MCF 10A (cell line): ENCODE data around the gene BACH1. TPM values are rescaled to one million over a fixed set of nuclear protein-coding genes. Genes with fewer than 3 reads are reported as not detected.
"Not testable (repeated sequence)": the region's sequence is repeated elsewhere in the genome, so short reads cannot be mapped to it uniquely, and the experiment has no call there.

Experiments used
- BruUV-seq: library from RNA; stranded (reverse); fragments of 400-500 nt; replicated peaks from 2 replicates; lab custom pipeline; 2021; lab: Mats Ljungman, UMichigan
- CTCF ChIA-PET: fragments of 300-600 bp; sonication (Branson Sonifier 250); formaldehyde crosslinking; extraction: SDS; loops from one replicate; lab custom pipeline; 2021; ENCODE audit warnings: antibody characterized with exemption, inconsistent platforms; lab: Yijun Ruan, JAX
- POLR2A ChIA-PET: fragments of 300-600, 350-650 bp; sonication (Branson Sonifier 250); formaldehyde crosslinking; extraction: SDS; loops from one replicate; lab custom pipeline; 2020; ENCODE audit warnings: antibody characterized with exemption, inconsistent platforms; lab: Yijun Ruan, JAX
- DNase-seq: peaks from one replicate; pipeline ENCODE4 v3.0.0-alpha.2; 2018; ENCODE audit not compliant: unreplicated experiment
- H3K27ac Mint-ChIP-seq: one replicate; pipeline ENCODE4 v1.8.0; 2022; ENCODE audit warnings: mild to moderate bottlenecking, low read depth, mixed read lengths; ENCODE audit not compliant: unreplicated experiment
- H3K27me3 Mint-ChIP-seq: one replicate; pipeline ENCODE4 v1.8.0; 2022; ENCODE audit warnings: mixed read lengths; ENCODE audit not compliant: insufficient read depth, unreplicated experiment
- H3K36me3 Mint-ChIP-seq: one replicate; pipeline ENCODE4 v1.8.0; 2022; ENCODE audit warnings: mild to moderate bottlenecking, moderate library complexity, mixed read lengths; ENCODE audit not compliant: insufficient read depth, unreplicated experiment
- H3K4me1 Mint-ChIP-seq: one replicate; pipeline ENCODE4 v1.8.0; 2022; ENCODE audit warnings: mixed read lengths; ENCODE audit not compliant: insufficient read depth, unreplicated experiment
- H3K4me3 Mint-ChIP-seq: one replicate; pipeline ENCODE4 v1.8.0; 2022; ENCODE audit warnings: mild to moderate bottlenecking, moderate library complexity, mixed read lengths; ENCODE audit not compliant: unreplicated experiment
- H3K9me3 Mint-ChIP-seq: one replicate; pipeline ENCODE4 v1.8.0; 2022; ENCODE audit warnings: mixed read lengths; ENCODE audit not compliant: unreplicated experiment
- CTCF ChIP-seq: fragments of 200-600 bp; IDR thresholded peaks from one replicate; pipeline ENCODE4 v1.8.0; 2022; ENCODE audit warnings: antibody characterized with exemption, mild to moderate bottlenecking; ENCODE audit not compliant: unreplicated experiment
- intact Hi-C: fragments of 100-400 bp; cut with micrococcal nuclease; formaldehyde crosslinking; loops from 2 replicates; pipeline ENCODE4 v1.14.1; 2022
- total RNA-seq: library from RNA; stranded (reverse); gene quantifications from 2 replicates; pipeline ENCODE4 v1.2.3, GENCODE V29; 2022

BACH1 gene
- total RNA-seq, 1 experiment from 2014 or later = 69.3 TPM

- H3K4me3 Mint-ChIP-seq = no peak overlapping the region
These were observed 48.6 kb downstream of the BACH1 start for GRCh38 chr21:29347274-29347681.

GRCh38 chr21:29349702-29350101 is 51.0 kb downstream of the BACH1 start:
- Mint-ChIP-seq H3K27ac (no peak overlapping the region), H3K4me3 (no peak overlapping the region), H3K27me3 (no peaks in the 10 kb centered on the region), H3K9me3 (peaks cover 12% of the 10 kb centered on the region), H3K4me1 (peaks cover 16% of the 10 kb centered on the region), H3K36me3 (peaks cover 67% of the 10 kb centered on the region)
- no TSS peak for BruUV-seq
- intact Hi-C loops = no loop called here
- ChIA-PET POLR2A (interaction anchor here (1.0 to 10.6 kb wide), 3 partner anchors 10 to 260 kb away, joined by 4 to 155 read pairs (median 16); partner anchors contain the start of gene BACH1), CTCF (interaction anchor here (0.7 to 5.0 kb wide), 13 partner anchors 11 to 499 kb away, joined by 3 to 38 read pairs (median 6); no protein-coding TSS in a partner anchor)
- no peak for DNase-seq
- TF ChIP-seq CTCF = no peak

More at GRCh38 chr21:29347274-29347681, 48.6 kb downstream of the BACH1 start:
- Mint-ChIP-seq H3K36me3 (peaks cover 66% of the 10 kb centered on the region), H3K27ac (peak overlapping the region; percentile 1), H3K4me1 (peaks cover 36% of the 10 kb centered on the region), H3K27me3 (no peaks in the 10 kb centered on the region), H3K9me3 (no peaks in the 10 kb centered on the region)
- no peak for DNase-seq
- TF ChIP-seq CTCF = no peak
- ChIA-PET POLR2A (interaction anchor here (10.6 kb wide), 1 partner anchor 46 kb away, joined by 155 read pairs; the partner anchor contains the start of gene BACH1), CTCF (interaction anchor here (0.5 to 3.9 kb wide), 6 partner anchors 13 to 183 kb away, joined by 3 to 38 read pairs (median 4); no protein-coding TSS in a partner anchor)
- intact Hi-C loops = no loop called here
- no TSS peak for BruUV-seq

- POLR2A ChIA-PET = interaction anchor here (0.7 to 10.6 kb wide), 4 partner anchors 8 to 276 kb away, joined by 3 to 155 read pairs (median 5); partner anchors contain the start of genes BACH1 and CCT8
- Mint-ChIP-seq H3K4me3 (no peak overlapping the region), H3K4me1 (peaks cover 16% of the 10 kb centered on the region), H3K27ac (no peak overlapping the region), H3K36me3 (peaks cover 65% of the 10 kb centered on the region), H3K27me3 (no peaks in the 10 kb centered on the region), H3K9me3 (peaks cover 16% of the 10 kb centered on the region)
- TF ChIP-seq CTCF = no peak
- intact Hi-C loops = no loop called here
- no TSS peak for BruUV-seq
- DNase-seq = no peak
- CTCF ChIA-PET = interaction anchor here (0.9 to 5.0 kb wide), 7 partner anchors 10 to 186 kb away, joined by 3 to 35 read pairs (median 15); no protein-coding TSS in a partner anchor
These were observed 51.6 kb downstream of the BACH1 start for GRCh38 chr21:29350246-29350779.

GRCh38 chr21:29351691-29352090 is 53.0 kb downstream of the BACH1 start:
- ChIA-PET CTCF (interaction anchor here (0.8 to 5.0 kb wide), 5 partner anchors 9 to 188 kb away, joined by 4 to 35 read pairs (median 6); no protein-coding TSS in a partner anchor), POLR2A (interaction anchor here (1.1 to 10.6 kb wide), 3 partner anchors 9 to 50 kb away, joined by 3 to 155 read pairs (median 6); partner anchors contain the start of gene BACH1)
- H3K27me3 Mint-ChIP-seq = no peaks in the 10 kb centered on the region
- peak overlapping the region; percentile 21 for H3K27ac Mint-ChIP-seq
- intact Hi-C loops = no loop called here
- H3K9me3 Mint-ChIP-seq = peaks cover 16% of the 10 kb centered on the region
- no TSS peak for BruUV-seq
- no peak for TF ChIP-seq CTCF
- H3K4me1 Mint-ChIP-seq = peaks cover 13% of the 10 kb centered on the region
- no peak for DNase-seq
- H3K4me3 Mint-ChIP-seq = no peak overlapping the region
- H3K36me3 Mint-ChIP-seq = peaks cover 60% of the 10 kb centered on the region

- H3K4me1 Mint-ChIP-seq, POLR2A ChIA-PET, intact Hi-C loops, H3K4me3 Mint-ChIP-seq, H3K27me3 Mint-ChIP-seq, H3K27ac Mint-ChIP-seq, DNase-seq, BruUV-seq: not testable (repeated sequence)
- CTCF ChIA-PET = interaction anchor here (1.1 to 1.9 kb wide), 6 partner anchors 11 to 267 kb away, joined by 3 to 7 read pairs (median 6); no protein-coding TSS in a partner anchor
- H3K36me3 Mint-ChIP-seq = peaks cover 37% of the 10 kb centered on the region
- peaks cover 16% of the 10 kb centered on the region for H3K9me3 Mint-ChIP-seq
These were observed 56.5 kb downstream of the BACH1 start for GRCh38 chr21:29355043-29355710.

- POLR2A ChIA-PET, H3K27me3 Mint-ChIP-seq, intact Hi-C loops: not testable (repeated sequence)
These were observed 57.6 kb downstream of the BACH1 start for GRCh38 chr21:29356291-29356690.

More at GRCh38 chr21:29356291-29356690, 57.6 kb downstream of the BACH1 start:
- H3K4me1 Mint-ChIP-seq, DNase-seq, BruUV-seq, CTCF ChIA-PET, H3K4me3 Mint-ChIP-seq, H3K27ac Mint-ChIP-seq: not testable (repeated sequence)
- Mint-ChIP-seq H3K36me3 (peaks cover 32% of the 10 kb centered on the region), H3K9me3 (peaks cover 16% of the 10 kb centered on the region)
